ENCODE results near the gene ZNF385D.

ZNF385D gene

DNA sequence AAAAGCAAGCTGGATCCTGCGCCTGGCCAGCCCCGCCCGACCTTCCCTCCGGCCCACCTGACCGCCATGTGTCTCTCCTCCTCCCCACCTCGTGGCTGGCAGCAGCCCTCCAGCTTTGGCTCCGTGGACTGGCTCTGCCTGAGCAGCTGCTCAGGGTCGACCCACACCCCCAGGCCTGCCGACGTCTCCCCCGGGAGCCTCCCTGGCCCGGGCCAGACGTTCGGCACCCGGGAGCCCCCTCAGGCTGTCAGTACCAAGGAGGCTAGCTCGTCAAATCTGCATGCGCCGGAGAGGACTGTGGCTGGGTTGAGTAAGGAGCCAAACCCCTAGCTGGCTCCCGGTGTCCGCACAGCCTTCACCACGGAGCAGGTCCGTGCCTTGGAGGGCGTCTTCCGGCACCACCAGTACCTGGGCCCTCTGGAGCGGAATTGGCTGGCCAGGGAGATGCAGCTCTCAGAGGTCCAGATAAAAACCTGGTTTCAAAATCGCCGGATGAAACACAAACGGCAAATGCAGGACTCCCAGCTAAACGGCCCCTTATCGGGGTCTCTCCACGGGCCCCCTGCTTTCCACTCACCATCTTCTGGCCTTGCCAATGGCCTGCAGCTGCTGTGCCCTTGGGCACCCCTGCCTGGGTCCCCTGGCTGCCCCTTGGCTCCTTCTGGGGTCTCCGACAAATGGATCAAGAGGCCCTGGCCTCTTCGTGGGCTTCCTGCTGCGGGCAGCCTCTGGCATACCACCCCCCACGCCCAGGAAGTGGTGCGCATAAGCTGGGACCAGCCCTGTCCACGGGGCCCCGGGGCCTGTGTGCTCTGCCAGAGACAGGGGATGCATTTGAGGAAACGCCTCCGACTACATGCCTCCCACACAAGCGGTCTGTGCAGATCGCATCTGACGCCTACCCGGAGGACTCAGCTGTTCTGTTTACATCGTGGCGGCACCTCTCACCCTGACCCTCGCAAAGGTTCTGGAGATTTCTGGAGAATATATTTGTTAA lies 345.0 kb downstream of the ZNF385D start:
- Histone ChIP-seq H3K79me1 (replicated peaks; ENCODE audit: low read length, poor library complexity, severe bottlenecking) (no peaks in the 10 kb centered on the region), H2BK15ac (ENCODE audit: low read depth, poor library complexity, severe bottlenecking) (no peak overlapping the region), H3K9ac (ENCODE audit: low read length) (no peak overlapping the region), H2AK5ac (ENCODE audit: low read length, severe bottlenecking) (no peak overlapping the region), H3K18ac (ENCODE audit: low read depth in 1 of 2, low read length in 2 of 2) (no peak overlapping the region), H3K4me2 (ENCODE audit: low read length, poor library complexity, severe bottlenecking) (no peak overlapping the region), H2BK120ac (ENCODE audit: low read depth, low read length) (no peak overlapping the region), H2BK5ac (ENCODE audit: low read depth, low read length, poor library complexity, severe bottlenecking) (no peak overlapping the region), H3K9me3 (ENCODE audit: control insufficient read depth, low read length) (peaks cover 7% of the 10 kb centered on the region), H3K27ac (ENCODE audit: low read length, poor library complexity, severe bottlenecking) (no peak overlapping the region), H3K14ac (ENCODE audit: low read length in 2 of 2) (no peak overlapping the region), H3K23ac (ENCODE audit: low read length in 2 of 2) (no peak overlapping the region), H3K27me3 (ENCODE audit: control insufficient read depth in 1 of 2, insufficient read depth in 1 of 2, low read length in 2 of 2) (no peaks in the 10 kb centered on the region), H3K4me1 (ENCODE audit: control insufficient read depth, insufficient read depth, low read depth, low read length) (peaks cover 1% of the 10 kb centered on the region), H2AFZ (ENCODE audit: low read depth, low read length) (no peak overlapping the region), H3K4me3 (ENCODE audit: insufficient read depth in 1 of 2, low read depth in 1 of 2, low read length in 2 of 2) (no peak overlapping the region), H3K4ac (ENCODE audit: low read depth in 1 of 2, low read length in 2 of 2) (no peak overlapping the region), H3K36me3 (ENCODE audit: control insufficient read depth in 1 of 2, insufficient read depth in 2 of 2, low read depth in 1 of 2, low read length in 2 of 2) (no peaks in the 10 kb centered on the region), H2BK12ac (ENCODE audit: low read length in 2 of 2) (no peak overlapping the region), H4K91ac (ENCODE audit: low read length) (no peak overlapping the region), H4K8ac (ENCODE audit: low read length) (no peak overlapping the region)
- DNase-seq = no peak
- 85% methylated on average over 38 of the region's 47 CpGs for WGBS

DNA sequence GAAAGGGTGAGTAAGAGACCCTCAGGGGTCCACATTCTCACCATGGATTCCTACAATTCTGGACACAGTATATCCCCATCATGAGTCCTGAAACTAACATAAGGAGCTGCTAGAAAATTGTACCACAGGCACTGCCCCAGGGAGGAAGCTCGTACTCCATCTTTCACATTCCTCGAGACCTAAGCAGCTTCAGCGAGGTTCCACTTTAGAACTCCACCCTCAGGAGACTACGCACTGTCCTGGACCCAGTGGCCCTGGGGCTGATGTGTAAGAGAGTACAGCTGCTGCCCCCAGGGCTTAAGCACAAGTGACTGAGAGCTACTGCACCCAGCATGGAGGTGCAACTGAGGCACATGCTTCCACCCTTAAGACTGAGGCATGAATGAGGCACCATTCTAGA lies 352.5 kb downstream of the ZNF385D start:
- Histone ChIP-seq H3K23ac (ENCODE audit: low read length in 2 of 2) (no peak overlapping the region), H3K4me3 (ENCODE audit: insufficient read depth in 1 of 2, low read depth in 1 of 2, low read length in 2 of 2) (no peak overlapping the region), H3K9me3 (ENCODE audit: control insufficient read depth, low read length) (no peaks in the 10 kb centered on the region), H4K91ac (ENCODE audit: low read length) (no peak overlapping the region), H2AFZ (ENCODE audit: low read depth, low read length) (no peak overlapping the region), H3K4me1 (ENCODE audit: control insufficient read depth, insufficient read depth, low read depth, low read length) (peaks cover 3% of the 10 kb centered on the region), H3K36me3 (ENCODE audit: control insufficient read depth in 1 of 2, insufficient read depth in 2 of 2, low read depth in 1 of 2, low read length in 2 of 2) (no peaks in the 10 kb centered on the region), H2AK5ac (ENCODE audit: low read length, severe bottlenecking) (no peak overlapping the region), H2BK120ac (ENCODE audit: low read depth, low read length) (no peak overlapping the region), H3K4ac (ENCODE audit: low read depth in 1 of 2, low read length in 2 of 2) (no peak overlapping the region), H2BK15ac (ENCODE audit: low read depth, poor library complexity, severe bottlenecking) (no peak overlapping the region), H3K4me2 (ENCODE audit: low read length, poor library complexity, severe bottlenecking) (no peak overlapping the region), H2BK5ac (ENCODE audit: low read depth, low read length, poor library complexity, severe bottlenecking) (no peak overlapping the region), H3K14ac (ENCODE audit: low read length in 2 of 2) (no peak overlapping the region), H2BK12ac (ENCODE audit: low read length in 2 of 2) (no peak overlapping the region), H3K27ac (ENCODE audit: low read length, poor library complexity, severe bottlenecking) (no peak overlapping the region), H3K18ac (ENCODE audit: low read depth in 1 of 2, low read length in 2 of 2) (no peak overlapping the region), H3K79me1 (replicated peaks; ENCODE audit: low read length, poor library complexity, severe bottlenecking) (no peaks in the 10 kb centered on the region), H4K8ac (ENCODE audit: low read length) (no peak overlapping the region), H3K9ac (ENCODE audit: low read length) (no peak overlapping the region), H3K27me3 (ENCODE audit: control insufficient read depth in 1 of 2, insufficient read depth in 1 of 2, low read length in 2 of 2) (no peaks in the 10 kb centered on the region)
- no peak for DNase-seq
- WGBS = 78% methylated on average over 4 of the region's 4 CpGs

DNA sequence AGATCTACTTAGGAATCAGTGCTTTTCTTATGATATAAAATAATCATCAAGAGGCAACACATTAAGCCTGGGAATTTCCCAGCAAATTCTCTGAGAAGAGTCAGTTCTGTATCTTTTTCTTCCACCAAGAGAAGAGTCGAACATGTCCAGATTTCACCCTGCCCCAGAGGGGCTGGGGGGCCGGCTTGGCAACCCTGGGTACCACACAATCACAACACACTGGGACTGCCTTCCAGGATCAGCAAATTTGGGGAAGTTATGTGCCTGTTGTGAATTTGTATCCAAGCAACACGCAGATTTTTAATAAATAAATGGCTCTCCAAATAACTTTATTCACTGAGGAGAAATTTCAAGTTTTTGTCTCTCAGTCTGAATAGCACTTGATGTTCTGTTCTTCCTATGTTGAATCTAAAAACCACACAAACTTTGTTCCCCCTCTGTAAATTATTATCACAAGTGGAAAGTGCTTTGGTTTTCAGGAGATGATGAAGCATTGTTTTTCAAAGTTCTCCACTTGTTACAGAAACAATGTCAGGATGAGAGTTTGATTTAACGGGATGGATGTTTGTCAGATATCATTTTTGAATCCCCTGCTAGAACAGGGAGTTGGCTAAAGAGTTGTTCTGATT lies 357.2 kb downstream of the ZNF385D start:
- Histone ChIP-seq H3K4me1 (ENCODE audit: control insufficient read depth, insufficient read depth, low read depth, low read length) (peaks cover 5% of the 10 kb centered on the region), H3K36me3 (ENCODE audit: control insufficient read depth in 1 of 2, insufficient read depth in 2 of 2, low read depth in 1 of 2, low read length in 2 of 2) (no peaks in the 10 kb centered on the region), H3K27ac (ENCODE audit: low read length, poor library complexity, severe bottlenecking) (peak overlapping the region; percentile 46), H4K91ac (ENCODE audit: low read length) (no peak overlapping the region), H2AK5ac (ENCODE audit: low read length, severe bottlenecking) (peak overlapping the region; percentile 86), H3K79me1 (replicated peaks; ENCODE audit: low read length, poor library complexity, severe bottlenecking) (no peaks in the 10 kb centered on the region), H3K14ac (ENCODE audit: low read length in 2 of 2) (no peak overlapping the region), H2BK15ac (ENCODE audit: low read depth, poor library complexity, severe bottlenecking) (no peak overlapping the region), H3K4me3 (ENCODE audit: insufficient read depth in 1 of 2, low read depth in 1 of 2, low read length in 2 of 2) (no peak overlapping the region), H4K8ac (ENCODE audit: low read length) (no peak overlapping the region), H3K4me2 (ENCODE audit: low read length, poor library complexity, severe bottlenecking) (no peak overlapping the region), H2BK12ac (ENCODE audit: low read length in 2 of 2) (no peak overlapping the region), H3K18ac (ENCODE audit: low read depth in 1 of 2, low read length in 2 of 2) (no peak overlapping the region), H3K23ac (ENCODE audit: low read length in 2 of 2) (no peak overlapping the region), H2BK5ac (ENCODE audit: low read depth, low read length, poor library complexity, severe bottlenecking) (peak overlapping the region; percentile 87), H3K27me3 (ENCODE audit: control insufficient read depth in 1 of 2, insufficient read depth in 1 of 2, low read length in 2 of 2) (no peaks in the 10 kb centered on the region), H2BK120ac (ENCODE audit: low read depth, low read length) (no peak overlapping the region), H3K9me3 (ENCODE audit: control insufficient read depth, low read length) (peaks cover 1% of the 10 kb centered on the region), H3K9ac (ENCODE audit: low read length) (peak overlapping the region; percentile 10), H3K4ac (ENCODE audit: low read depth in 1 of 2, low read length in 2 of 2) (no peak overlapping the region), H2AFZ (ENCODE audit: low read depth, low read length) (no peak overlapping the region)
- WGBS = 86% methylated on average over 1 of the region's 4 CpGs
- DNase-seq = no peak

DNA sequence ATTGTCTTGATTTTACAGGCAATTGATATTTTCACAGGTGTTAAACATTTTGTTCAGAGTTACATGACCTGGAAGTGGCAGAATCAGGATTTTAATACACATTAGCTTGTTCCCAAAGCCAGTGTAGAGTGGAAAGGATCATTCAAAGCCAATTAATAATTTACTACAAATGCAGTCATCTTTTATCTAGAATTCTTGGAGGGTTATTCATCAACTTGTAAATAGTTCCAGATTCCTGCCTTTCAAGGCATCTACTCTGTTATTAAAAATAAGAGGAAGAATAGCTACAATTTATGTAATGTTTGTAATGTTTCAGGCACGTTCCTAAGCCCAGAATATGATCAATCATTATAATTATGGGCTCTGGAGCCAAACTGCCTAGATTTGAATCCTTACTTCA lies 358.5 kb downstream of the ZNF385D start:
- Histone ChIP-seq H4K91ac (ENCODE audit: low read length) (no peak overlapping the region), H3K9ac (ENCODE audit: low read length) (peak overlapping the region; percentile 10), H3K14ac (ENCODE audit: low read length in 2 of 2) (no peak overlapping the region), H2BK5ac (ENCODE audit: low read depth, low read length, poor library complexity, severe bottlenecking) (no peak overlapping the region), H3K23ac (ENCODE audit: low read length in 2 of 2) (no peak overlapping the region), H2AFZ (ENCODE audit: low read depth, low read length) (no peak overlapping the region), H2AK5ac (ENCODE audit: low read length, severe bottlenecking) (no peak overlapping the region), H4K8ac (ENCODE audit: low read length) (no peak overlapping the region), H3K79me1 (replicated peaks; ENCODE audit: low read length, poor library complexity, severe bottlenecking) (no peaks in the 10 kb centered on the region), H3K4me1 (ENCODE audit: control insufficient read depth, insufficient read depth, low read depth, low read length) (peaks cover 5% of the 10 kb centered on the region), H3K9me3 (ENCODE audit: control insufficient read depth, low read length) (peaks cover 4% of the 10 kb centered on the region), H3K4ac (ENCODE audit: low read depth in 1 of 2, low read length in 2 of 2) (no peak overlapping the region), H3K27me3 (ENCODE audit: control insufficient read depth in 1 of 2, insufficient read depth in 1 of 2, low read length in 2 of 2) (no peaks in the 10 kb centered on the region), H3K36me3 (ENCODE audit: control insufficient read depth in 1 of 2, insufficient read depth in 2 of 2, low read depth in 1 of 2, low read length in 2 of 2) (no peaks in the 10 kb centered on the region), H3K4me3 (ENCODE audit: insufficient read depth in 1 of 2, low read depth in 1 of 2, low read length in 2 of 2) (no peak overlapping the region), H3K27ac (ENCODE audit: low read length, poor library complexity, severe bottlenecking) (peak overlapping the region; percentile 77), H2BK120ac (ENCODE audit: low read depth, low read length) (no peak overlapping the region), H3K18ac (ENCODE audit: low read depth in 1 of 2, low read length in 2 of 2) (no peak overlapping the region), H2BK15ac (ENCODE audit: low read depth, poor library complexity, severe bottlenecking) (no peak overlapping the region), H3K4me2 (ENCODE audit: low read length, poor library complexity, severe bottlenecking) (no peak overlapping the region), H2BK12ac (ENCODE audit: low read length in 2 of 2) (no peak overlapping the region)
- no peak for DNase-seq
- WGBS = no CpG with 5 or more reads among the region's 1 CpG
